Tibial nerve (tissue), 4 donors: Measurements from ENCODE around the gene VPREB3. TPM values are rescaled to one million over a fixed set of nuclear protein-coding genes. Genes with fewer than 3 reads are reported as not detected.

Source experiments
- DNase-seq, 2 donors: peaks; one replicate each; pipeline ENCODE4 v3.0.0-alpha.2; 2019; ENCODE audit warnings: low spot score in 2 of 2
- H3K27ac ChIP-seq, 4 donors: fragments of 200-600 bp; sonication (generic) in 3 of 4; one replicate each; pipeline ENCODE4 v1.5.1; 2017 to 2019; ENCODE audit warnings: mild to moderate bottlenecking in 1 of 4
- H3K27me3 ChIP-seq, 2 donors: fragments of 200-600 bp; sonication (generic) in 1 of 2; one replicate each; pipeline versions ENCODE4 v1.5.1 to v1.6.0; 2017 to 2019
- H3K36me3 ChIP-seq, 3 donors: fragments of 200-600 bp; sonication (generic); one replicate each; pipeline ENCODE4 v1.5.1; 2018 to 2019
- H3K4me1 ChIP-seq, 4 donors: fragments of 200-600 bp; sonication (generic) in 3 of 4; one replicate each; pipeline ENCODE4 v1.5.1; 2017 to 2019
- H3K4me3 ChIP-seq, 4 donors: fragments of 200-600 bp; sonication (generic) in 3 of 4; one replicate each; pipeline ENCODE4 v1.5.1; 2017 to 2019; ENCODE audit warnings: mild to moderate bottlenecking in 1 of 4, moderate library complexity in 1 of 4
- H3K9me3 ChIP-seq, 4 donors: fragments of 200-600 bp; sonication (generic) in 3 of 4; one replicate each; pipeline ENCODE4 v1.5.1; 2017 to 2019
- CTCF ChIP-seq, 5 experiments: fragments of 200-600 bp in 3 of 5; fragments of 450-650 bp in 2 of 5; sonication (generic) in 3 of 5; IDR thresholded peaks; one replicate each; pipeline ENCODE4 v1.5.1; 2016 to 2019; ENCODE audit warnings: antibody characterized with exemption in 5 of 5, mild to moderate bottlenecking in 3 of 5, moderate library complexity in 2 of 5
- EP300 ChIP-seq, 2 donors: sonication (generic); formaldehyde crosslinking; IDR thresholded peaks; one replicate each; pipeline ENCODE4 v1.6.1; 2017; ENCODE audit warnings: antibody characterized with exemption in 2 of 2, mild to moderate bottlenecking in 1 of 2
- POLR2A ChIP-seq, 2 donors: fragments of 450-650 bp; IDR thresholded peaks; one replicate each; pipeline ENCODE4 v1.6.1; 2017; ENCODE audit warnings: antibody characterized with exemption in 2 of 2, mild to moderate bottlenecking in 2 of 2, moderate library complexity in 2 of 2
- WGBS, 2 donors: methylation state at CpG; one replicate each; pipeline ENCODE4 v1.1.5; 2018; 5-methylcytosine and 5-hydroxymethylcytosine counted together
- total RNA-seq, 4 donors: library from RNA; depleted of rRNA; stranded (reverse); fragments of >200 nt; gene quantifications; one replicate each; pipeline ENCODE4 v1.1.0, GENCODE V29; 2016

The VPREB3 gene
- total RNA-seq, 4 donors from 2014 or later: not detected

- no peak for DNase-seq
- H3K36me3 ChIP-seq: no peaks in the 10 kb centered on the region
- WGBS, 2 donors: 53 to 60% methylated on average over 2 of the region's 2 CpGs
- peaks cover 0 to 20% (median 7%) of the 10 kb centered on the region in 4 donors for H3K4me1 ChIP-seq
- no peak overlapping the region for H3K27ac ChIP-seq
- H3K27me3 ChIP-seq: no peaks in the 10 kb centered on the region
- no peak for TF ChIP-seq EP300 (IDR thresholded peaks at IDR 0.05)
- no peak for TF ChIP-seq CTCF (IDR thresholded peaks at IDR 0.05)
- no peak for TF ChIP-seq POLR2A (IDR thresholded peaks at IDR 0.05)
- peak overlapping the region in 1 of 4 donors; percentile 31 for H3K4me3 ChIP-seq
- no peaks in the 10 kb centered on the region for H3K9me3 ChIP-seq
Observed at GRCh38 chr22:23753385-23753784, 840 bp downstream of the VPREB3 start.

- Histone ChIP-seq H3K27me3 (no peaks in the 10 kb centered on the region), H3K4me1 (peaks cover 0 to 20% (median 7%) of the 10 kb centered on the region in 4 donors), H3K27ac (no peak overlapping the region), H3K36me3 (no peaks in the 10 kb centered on the region), H3K4me3 (peak overlapping the region in 1 of 4 donors; percentile 31), H3K9me3 (no peaks in the 10 kb centered on the region)
- no peak for DNase-seq
- 86 to 92% methylated on average over 15 to 16 of the region's 16 CpGs for WGBS, 2 donors
- TF ChIP-seq EP300 (IDR thresholded peaks at IDR 0.05): no peak
- no peak for TF ChIP-seq CTCF (IDR thresholded peaks at IDR 0.05)
- no peak for TF ChIP-seq POLR2A (IDR thresholded peaks at IDR 0.05)
Observed at GRCh38 chr22:23752750-23753149, 1.5 kb downstream of the VPREB3 start.

- Histone ChIP-seq H3K27ac (peak overlapping the region in 1 of 4 donors; percentile 95), H3K4me3 (peak overlapping the region in 2 of 4 donors; percentile 77 to 92), H3K36me3 (no peaks in the 10 kb centered on the region)
Observed at GRCh38 chr22:23752090-23752691, 2.0 kb downstream of the VPREB3 start.

GRCh38 chr22:23751441-23751996, 2.7 kb downstream of the VPREB3 start:
- no peaks in the 10 kb centered on the region for H3K9me3 ChIP-seq
- peaks cover 0 to 20% (median 7%) of the 10 kb centered on the region in 4 donors for H3K4me1 ChIP-seq
- peak overlapping the region; percentile 50 to 95 (median 92) for H3K27ac ChIP-seq
- 31 to 34% methylated on average over 20 to 22 of the region's 22 CpGs for WGBS, 2 donors
- TF ChIP-seq POLR2A (IDR thresholded peaks at IDR 0.05) (no peak), CTCF (IDR thresholded peaks at IDR 0.05) (no peak)
- H3K36me3 ChIP-seq: no peaks in the 10 kb centered on the region
- no peak for DNase-seq
- peak overlapping the region; percentile 53 to 92 (median 68) for H3K4me3 ChIP-seq
- H3K27me3 ChIP-seq: no peaks in the 10 kb centered on the region

More at GRCh38 chr22:23752090-23752691, 2.0 kb downstream of the VPREB3 start:
- Histone ChIP-seq H3K9me3 (no peaks in the 10 kb centered on the region), H3K4me1 (peaks cover 0 to 20% (median 7%) of the 10 kb centered on the region in 4 donors), H3K27me3 (no peaks in the 10 kb centered on the region)
- 75 to 85% methylated on average over 5 to 9 of the region's 9 CpGs for WGBS, 2 donors
- no peak for DNase-seq
- TF ChIP-seq CTCF (IDR thresholded peaks at IDR 0.05): no peak
- TF ChIP-seq POLR2A (IDR thresholded peaks at IDR 0.05): no peak
- no peak for TF ChIP-seq EP300 (IDR thresholded peaks at IDR 0.05)

- Histone ChIP-seq H3K36me3 (peaks cover 0 to under 1% (median 0%) of the 10 kb centered on the region in 3 donors), H3K27ac (peak within 1 kb of the TSS; percentile 50 to 95 (median 92)), H3K4me3 (peak within 1 kb of the TSS; percentile 53 to 92 (median 71)), H3K9me3 (no peaks in the 10 kb centered on the region), H3K4me1 (peaks cover 0 to 20% (median 7%) of the 10 kb centered on the region in 4 donors), H3K27me3 (no peaks in the 10 kb centered on the region)
- peak in 2 of 5 experiments; percentile 11 to 26 for TF ChIP-seq CTCF (IDR thresholded peaks at IDR 0.05)
- peak in 1 of 2 donors; percentile 53 for TF ChIP-seq POLR2A (IDR thresholded peaks at IDR 0.05)
- TF ChIP-seq EP300 (IDR thresholded peaks at IDR 0.05): peak in 1 of 2 donors; percentile 43
- peak; percentile 72 to 73 for DNase-seq
- WGBS, 2 donors: 0% methylated on average over 10 to 45 of the region's 78 CpGs
Observed at GRCh38 chr22:23750714-23751440, 3.3 kb downstream of the VPREB3 start, which contains the start of gene ZNF70. TSS of gene ZNF70 (minus strand) at chr22:23751112. CDS start at chr22:23745140, 5,972 bp downstream.
